ENCODE data around the gene CIDEB. TPM values are rescaled to one million over a fixed set of nuclear protein-coding genes. Genes with fewer than 3 reads are reported as not detected.

The CIDEB gene
- total and polyA plus RNA-seq, 2 donors (not counting 1 experiment from before 2014, with no cell fraction given) = 26.2 to 32.8 TPM

DNA sequence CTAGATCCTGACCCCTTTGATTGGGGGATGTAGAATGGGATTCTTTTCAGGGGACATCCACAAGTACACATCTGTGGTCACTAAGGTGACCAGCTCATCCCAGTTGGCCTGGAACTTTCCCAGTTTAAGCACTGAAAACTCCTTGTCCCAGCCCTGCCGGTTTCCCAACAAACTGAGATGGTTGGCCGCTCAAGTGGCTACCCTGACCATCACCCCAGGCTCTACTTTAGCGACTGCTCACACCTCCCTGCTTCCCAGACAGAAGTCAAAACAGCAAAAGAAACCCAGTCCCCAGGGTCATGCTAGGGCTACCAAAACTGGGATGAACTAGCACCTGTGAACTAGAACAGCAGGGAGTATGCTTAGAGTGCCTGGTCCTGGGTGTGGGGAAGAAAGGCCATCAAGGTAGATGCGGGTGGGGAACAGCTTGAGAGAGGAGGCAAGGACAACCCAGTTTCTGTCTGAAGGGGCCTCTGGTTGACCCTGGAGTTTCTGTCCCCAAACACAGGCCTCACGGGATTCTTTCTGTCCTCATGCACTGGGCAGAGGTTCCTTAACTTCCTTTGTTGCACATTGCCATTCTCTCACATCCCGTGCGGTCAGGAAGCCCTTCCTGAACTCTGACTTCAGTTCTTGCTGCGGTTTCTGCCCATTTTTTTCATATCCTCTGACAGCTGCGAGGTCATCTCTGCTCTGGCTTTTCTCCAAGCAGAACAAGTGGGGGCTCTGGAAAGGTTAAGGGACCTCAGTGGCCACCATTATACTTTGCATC, 5.1 kb upstream of the CIDEB start:
- 29% methylated on average over 9 of the region's 9 CpGs for WGBS (ENCODE audit: insufficient coverage)
- ATAC-seq (ENCODE audit: low read depth) (no peak), DNase-seq (no peak)
- Histone ChIP-seq H3K9me3 (ENCODE audit: control extremely low read depth in 1 of 3, control insufficient read depth in 2 of 3, insufficient read depth in 1 of 3, low read length in 2 of 3) (no peaks in the 10 kb centered on the region), H3K27ac (ENCODE audit: low read length in 2 of 2) (peak overlapping the region in 1 of 2 donors; percentile 2), H3K4me1 (ENCODE audit: control insufficient read depth in 2 of 2, insufficient read depth in 2 of 2, low read length in 2 of 2) (peaks cover 38 to 54% of the 10 kb centered on the region in 2 donors), H3K27me3 (replicated peaks in 1 of 4; ENCODE audit: control extremely low read depth in 1 of 4, control insufficient read depth in 3 of 4, insufficient read depth in 4 of 4, low read length in 3 of 4) (no peaks in the 10 kb centered on the region), H3K9ac (ENCODE audit: low read length) (no peak overlapping the region), H4K20me1 (ENCODE audit: control insufficient read depth, insufficient read depth, low read length, poor library complexity, severe bottlenecking) (peaks cover 25% of the 10 kb centered on the region), H3K79me2 (ENCODE audit: control insufficient read depth, insufficient read depth, low read length) (peaks cover 8% of the 10 kb centered on the region), H3K36me3 (replicated peaks in 1 of 2; ENCODE audit: control extremely low read depth in 1 of 2, control insufficient read depth in 1 of 2, extremely low read depth in 1 of 2, insufficient read depth in 2 of 2, low read length in 1 of 2) (peaks cover 0 to 6% of the 10 kb centered on the region in 2 experiments), H3K4me3 (ENCODE audit: control extremely low read depth in 1 of 5, extremely low read depth in 1 of 5, insufficient read depth in 1 of 5, low read depth in 2 of 5, low read length in 4 of 5) (no peak overlapping the region), H3K4me2 (replicated peaks; ENCODE audit: low read depth, low read length, poor library complexity, severe bottlenecking) (peak overlapping the region; percentile 42), H2AFZ (ENCODE audit: insufficient read depth, low read depth, low read length, poor library complexity, severe bottlenecking) (no peak overlapping the region)
- ChIA-PET POLR2A (interaction anchor here (0.7 to 1.3 kb wide), 2 partner anchors 42 to 177 kb away, joined by 3 to 4 read pairs; partner anchors contain the start of genes PSME1 and RABGGTA), CTCF (interaction anchor here (0.9 to 9.4 kb wide), 7 partner anchors 15 to 124 kb away, joined by 3 to 112 read pairs (median 39); partner anchors contain the start of genes CBLN3, KHNYN, MDP1 and RABGGTA)
- intact Hi-C loops (cut with micrococcal nuclease) = loop anchor here (5.0 kb wide), 1 partner anchor 301 kb away; no protein-coding TSS in a partner anchor
- H3K4me3 Mint-ChIP-seq = peak overlapping the region; percentile 84
- H3K27ac Mint-ChIP-seq = peak overlapping the region; percentile 91
- no peaks in the 10 kb centered on the region for H3K27me3 Mint-ChIP-seq
- H3K4me1 Mint-ChIP-seq = peaks cover 55% of the 10 kb centered on the region
- TF ChIP-seq EZH2 (IDR thresholded peaks at IDR 0.05; ENCODE audit: borderline replicate concordance, insufficient read depth, low read depth, low read length, poor library complexity, severe bottlenecking) = no peak
- TF ChIP-seq, protein P1, sequence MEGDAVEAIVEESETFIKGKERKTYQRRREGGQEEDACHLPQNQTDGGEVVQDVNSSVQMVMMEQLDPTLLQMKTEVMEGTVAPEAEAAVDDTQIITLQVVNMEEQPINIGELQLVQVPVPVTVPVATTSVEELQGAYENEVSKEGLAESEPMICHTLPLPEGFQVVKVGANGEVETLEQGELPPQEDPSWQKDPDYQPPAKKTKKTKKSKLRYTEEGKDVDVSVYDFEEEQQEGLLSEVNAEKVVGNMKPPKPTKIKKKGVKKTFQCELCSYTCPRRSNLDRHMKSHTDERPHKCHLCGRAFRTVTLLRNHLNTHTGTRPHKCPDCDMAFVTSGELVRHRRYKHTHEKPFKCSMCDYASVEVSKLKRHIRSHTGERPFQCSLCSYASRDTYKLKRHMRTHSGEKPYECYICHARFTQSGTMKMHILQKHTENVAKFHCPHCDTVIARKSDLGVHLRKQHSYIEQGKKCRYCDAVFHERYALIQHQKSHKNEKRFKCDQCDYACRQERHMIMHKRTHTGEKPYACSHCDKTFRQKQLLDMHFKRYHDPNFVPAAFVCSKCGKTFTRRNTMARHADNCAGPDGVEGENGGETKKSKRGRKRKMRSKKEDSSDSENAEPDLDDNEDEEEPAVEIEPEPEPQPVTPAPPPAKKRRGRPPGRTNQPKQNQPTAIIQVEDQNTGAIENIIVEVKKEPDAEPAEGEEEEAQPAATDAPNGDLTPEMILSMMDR (IDR thresholded peaks at IDR 0.05) = no peak
- no peaks in the 10 kb centered on the region for H3K9me3 Mint-ChIP-seq (ENCODE audit: insufficient read depth)

Measured in B cell (primary cell).